Measurements from ENCODE around the gene GRK5.

The GRK5 gene

GRCh38 chr10:119367841-119368549 is 160.6 kb downstream of the GRK5 start:
- no peak for DNase-seq

DNA sequence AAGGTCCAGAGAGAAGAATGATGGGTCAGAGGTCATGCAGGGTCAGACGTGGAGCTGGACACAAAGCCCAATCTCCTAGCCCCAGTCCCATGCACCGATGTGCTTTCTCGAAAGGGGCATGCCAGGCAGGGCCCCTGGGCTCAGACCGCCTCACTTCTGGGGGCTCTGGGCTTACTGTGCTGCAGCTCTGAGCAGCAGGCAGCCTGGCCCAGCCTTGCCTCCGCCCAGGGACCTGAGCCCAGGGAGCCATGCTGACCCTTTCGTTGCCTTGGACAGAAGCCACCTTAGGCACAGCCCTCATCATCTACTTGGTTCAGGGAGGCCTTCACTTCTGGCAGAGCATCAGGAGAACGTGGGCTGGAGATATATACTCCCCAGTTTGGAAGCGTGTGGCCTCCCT is 161.2 kb downstream of the GRK5 start:
- no peak for DNase-seq

DNA sequence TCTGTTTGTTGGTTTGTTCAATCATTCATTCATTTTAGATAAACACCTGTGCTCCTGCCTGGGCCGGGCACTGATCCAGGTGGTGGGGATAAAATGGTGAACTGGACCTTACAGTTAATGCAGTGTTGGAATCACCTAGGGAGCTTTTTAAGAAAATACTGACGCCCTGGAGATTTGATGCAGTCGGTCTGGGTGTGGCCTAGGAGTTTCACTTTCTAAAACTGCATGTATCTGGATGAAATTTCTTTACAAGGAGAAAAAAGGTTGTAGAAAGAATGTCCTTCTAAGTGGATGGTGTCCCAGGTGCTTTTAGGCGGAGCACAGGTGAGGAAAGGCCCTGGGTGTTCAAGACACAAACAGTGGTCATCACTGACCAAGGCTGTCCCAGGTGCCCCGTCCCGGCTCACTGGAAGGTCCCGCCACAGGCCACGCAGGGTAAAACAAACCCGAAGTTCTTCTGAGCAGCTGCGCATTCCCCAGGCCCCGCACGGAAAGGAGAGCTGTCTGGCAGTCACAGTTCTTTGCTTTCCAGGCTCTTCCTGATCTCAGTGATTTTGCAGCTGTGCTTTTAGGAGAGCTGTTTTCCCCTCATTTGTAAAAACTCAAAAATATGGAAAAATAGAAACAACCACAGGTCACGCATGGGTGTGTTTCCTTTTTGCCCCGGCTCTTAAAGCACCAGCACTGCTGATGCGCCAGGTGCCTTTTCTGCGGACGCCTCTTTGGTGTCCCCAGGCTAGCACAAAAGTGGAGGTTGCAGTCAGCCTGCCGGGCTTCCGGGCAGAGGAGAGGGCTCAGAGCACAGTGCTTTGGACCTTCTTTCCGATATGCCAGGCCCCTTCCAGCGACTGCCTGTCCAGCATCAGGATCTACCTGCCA is 161.9 kb downstream of the GRK5 start:
- no peak for DNase-seq

DNA sequence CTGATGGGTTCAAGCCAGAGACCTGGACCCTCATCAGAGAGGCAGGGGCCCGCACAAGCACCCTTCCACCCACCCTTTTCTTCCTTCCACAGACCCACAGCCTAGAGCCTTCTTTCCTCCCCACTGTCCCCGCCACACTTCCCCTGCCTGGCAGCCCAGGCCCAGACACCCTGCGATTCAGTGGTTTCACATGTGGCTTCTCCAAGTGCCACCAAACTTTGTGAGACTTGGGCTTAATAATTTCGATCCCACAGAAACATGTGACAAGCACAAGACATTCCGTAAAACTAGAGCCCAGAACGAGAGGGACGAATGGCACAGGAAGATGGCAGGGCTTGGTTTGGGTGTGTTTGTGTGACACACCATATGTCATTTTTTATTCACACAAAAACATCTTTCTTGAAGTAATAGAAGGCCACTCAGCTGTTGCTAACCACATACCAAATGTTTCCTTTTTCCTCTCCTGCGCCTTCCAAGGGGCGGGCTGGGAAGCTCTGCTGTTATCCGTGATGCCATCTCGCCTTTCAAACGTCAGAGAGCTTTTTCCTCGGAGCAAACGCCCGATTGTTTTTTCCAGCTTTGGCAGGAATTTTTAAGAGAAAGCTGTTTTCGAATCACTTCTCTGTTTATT is 162.9 kb downstream of the GRK5 start:
- no peak for DNase-seq

DNA sequence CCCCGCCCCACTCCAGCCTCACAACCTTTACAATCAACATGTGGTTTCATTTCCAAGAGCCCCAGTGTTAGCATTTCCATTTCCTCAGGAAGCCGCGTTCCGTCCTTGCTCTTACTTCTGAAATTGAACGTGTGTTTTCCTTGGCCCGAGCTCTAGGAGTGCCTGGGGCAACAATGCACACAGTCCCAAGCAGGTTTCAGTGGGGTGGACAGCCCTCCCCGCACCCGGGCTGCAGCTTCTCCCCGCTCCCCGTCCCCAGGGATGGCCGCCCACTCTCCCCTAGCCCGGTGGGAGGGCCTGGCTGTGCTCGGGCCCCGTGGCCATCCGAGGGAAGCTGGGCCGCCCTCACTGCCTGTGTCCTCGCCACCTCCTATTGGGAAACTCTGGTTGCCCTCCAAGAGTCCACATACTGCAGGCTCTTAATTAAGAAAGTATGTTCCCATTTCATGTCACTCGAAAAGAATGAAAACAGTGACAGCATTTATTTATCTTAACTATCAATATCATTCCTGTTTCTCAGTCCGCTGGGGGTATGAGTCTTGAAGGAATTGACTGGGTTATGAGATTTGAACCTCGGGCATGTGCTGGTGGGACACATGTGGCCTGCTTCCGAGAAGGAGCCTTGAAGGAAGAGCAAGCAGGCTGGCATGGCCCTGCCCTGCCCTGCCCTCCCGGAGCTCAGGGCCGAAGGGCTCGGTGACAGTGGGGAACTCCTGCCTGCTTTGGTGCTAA is 163.8 kb downstream of the GRK5 start:
- no peak for DNase-seq

DNA sequence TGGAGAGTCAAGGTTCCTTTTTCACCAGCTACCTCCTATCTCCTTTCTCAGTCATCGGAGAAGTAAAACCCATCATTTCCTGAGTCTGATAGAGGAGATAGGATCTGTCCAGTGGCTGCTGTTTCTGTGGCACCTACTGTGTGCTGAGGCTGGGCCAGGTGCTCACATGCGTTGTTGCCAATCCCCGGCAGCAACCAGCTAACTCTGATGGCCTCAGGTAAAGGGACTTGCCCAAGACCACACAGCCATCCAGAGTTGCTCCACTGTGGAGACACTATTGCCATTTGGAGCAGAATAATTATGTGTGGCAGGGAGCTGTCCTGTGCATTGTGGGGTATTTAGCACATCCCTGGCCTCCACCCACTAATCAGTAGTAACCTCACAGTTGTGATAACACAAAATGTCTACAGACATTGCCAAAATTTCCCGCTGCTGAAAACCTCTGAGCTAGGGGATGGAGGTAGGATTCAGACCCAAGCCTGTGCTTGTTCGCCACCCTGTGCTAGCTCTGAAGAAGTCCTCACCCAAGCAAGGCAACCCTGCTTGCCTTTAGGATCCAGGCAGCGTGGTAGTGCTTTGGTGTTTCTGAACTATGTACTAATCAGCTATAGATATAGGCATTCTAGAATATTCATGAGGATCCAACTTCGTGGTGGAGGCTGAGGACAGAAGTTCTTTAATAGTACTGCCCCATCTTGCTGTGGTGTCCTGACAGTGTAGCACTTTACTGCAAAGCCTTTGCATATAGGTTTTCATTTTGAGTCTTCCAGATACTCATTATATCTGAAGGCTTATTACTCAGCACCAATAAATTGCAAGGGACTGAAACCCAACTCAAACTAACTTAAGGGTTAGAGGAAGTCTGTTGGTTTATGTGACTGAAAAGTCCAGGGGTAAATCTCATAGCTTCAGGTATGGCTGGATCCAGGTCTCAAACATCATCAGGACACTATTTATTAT is 164.6 kb downstream of the GRK5 start:
- DNase-seq = no peak

GRCh38 chr10:119373294-119374102 is 166.1 kb downstream of the GRK5 start:
- DNase-seq = no peak

DNA sequence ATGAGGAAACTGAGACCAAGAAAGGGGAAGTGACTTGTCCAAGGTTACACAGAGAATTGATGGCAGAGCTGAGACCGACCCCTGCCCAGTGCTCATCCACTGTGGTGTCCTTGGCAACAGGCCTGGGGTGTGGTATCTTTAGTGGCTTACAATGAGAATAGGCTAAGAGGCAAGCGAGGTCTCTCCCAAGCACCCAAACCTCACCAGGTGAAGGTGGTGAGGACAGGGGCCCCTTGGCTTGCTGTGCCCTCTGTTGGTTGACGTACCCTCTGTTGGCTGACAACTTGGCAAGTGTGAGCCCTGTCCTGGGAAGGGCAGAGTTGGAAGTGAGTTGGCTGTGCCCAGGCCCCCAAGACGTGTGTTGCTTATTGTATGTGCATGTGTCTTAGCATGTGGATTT is 166.9 kb downstream of the GRK5 start:
- no peak for DNase-seq

- DNase-seq = no peak
Measured at GRCh38 chr10:119375574-119376272, 168.4 kb downstream of the GRK5 start.

DNA sequence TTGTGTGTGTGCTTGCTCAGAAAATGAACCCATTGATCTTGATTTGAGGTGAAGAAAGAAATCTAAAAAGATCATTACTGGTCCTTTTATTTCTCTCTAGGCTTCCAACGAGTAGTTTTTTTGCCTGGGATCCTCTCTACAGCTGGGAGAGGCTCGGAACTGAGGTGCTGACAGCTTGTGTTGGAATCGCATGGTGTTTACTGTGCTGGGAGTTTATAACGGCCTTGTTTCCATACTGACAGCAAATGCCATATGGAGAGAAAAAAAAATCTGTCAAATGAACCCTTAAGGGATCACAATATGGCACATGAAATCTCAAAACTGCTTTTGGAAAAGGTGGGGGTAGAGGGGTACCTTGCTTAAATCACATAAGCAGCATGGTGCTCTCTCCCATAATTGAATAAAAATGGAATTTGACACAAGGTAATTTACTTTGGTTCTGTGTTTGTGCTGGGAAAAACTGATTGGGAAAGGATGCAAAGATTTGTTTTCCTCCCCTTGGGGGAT is 170.1 kb downstream of the GRK5 start:
- no peak for DNase-seq

GRCh38 chr10:119377958-119378736 is 170.8 kb downstream of the GRK5 start:
- DNase-seq = no peak

- DNase-seq = no peak
Measured at GRCh38 chr10:119378737-119379067, 171.3 kb downstream of the GRK5 start.

DNA sequence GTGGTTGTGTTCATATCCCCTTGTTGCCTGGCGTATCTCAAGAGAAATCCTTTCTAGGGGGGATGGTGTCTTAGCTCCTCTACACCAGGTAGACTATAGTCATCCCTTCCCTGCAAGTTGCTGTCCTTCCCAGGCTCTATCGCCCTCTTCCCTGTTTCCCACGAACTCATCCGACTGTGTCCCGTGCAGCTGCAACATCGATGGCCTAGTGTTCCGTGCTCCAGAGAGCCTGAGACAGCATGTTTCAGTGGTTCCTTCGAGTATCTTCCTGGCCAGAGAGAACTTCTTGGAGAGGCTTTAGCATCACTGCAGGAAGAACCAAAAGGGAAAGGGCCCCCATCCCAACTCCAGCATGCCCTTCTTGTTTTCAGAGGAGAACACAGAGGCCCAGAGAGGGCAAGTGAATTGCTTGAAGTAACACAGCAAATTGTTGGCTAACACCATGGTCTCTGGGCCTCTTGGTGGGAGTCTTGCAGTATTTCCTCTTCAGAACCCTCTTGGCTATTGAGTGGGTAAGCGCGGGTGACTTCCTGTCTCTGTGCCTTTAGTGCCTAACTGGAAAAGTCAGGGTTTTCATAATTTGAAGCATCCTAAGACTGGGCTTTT is 172.2 kb downstream of the GRK5 start:
- no peak for DNase-seq

GRCh38 chr10:119383174-119383856 is 175.9 kb downstream of the GRK5 start:
- no peak for DNase-seq

DNA sequence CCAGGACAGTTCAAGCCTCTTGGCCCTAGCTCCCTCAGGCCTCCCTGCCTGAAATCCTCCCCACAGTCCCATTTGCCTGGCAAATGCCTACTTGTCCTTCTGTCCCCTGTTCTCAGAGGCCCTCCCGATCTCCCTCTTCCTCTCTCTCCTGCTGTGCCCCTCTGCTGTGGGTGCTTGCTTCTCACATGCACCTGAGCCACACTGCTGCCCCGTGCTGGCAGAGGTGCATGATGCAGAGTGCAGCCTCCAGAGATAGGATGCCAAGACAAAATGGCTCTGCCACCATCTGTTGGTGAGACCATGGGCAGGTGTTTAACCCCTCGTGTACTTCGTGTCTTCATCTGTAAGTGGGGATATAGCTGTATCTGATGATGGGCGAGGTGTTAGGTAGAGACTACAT is 176.8 kb downstream of the GRK5 start:
- DNase-seq = no peak

DNA sequence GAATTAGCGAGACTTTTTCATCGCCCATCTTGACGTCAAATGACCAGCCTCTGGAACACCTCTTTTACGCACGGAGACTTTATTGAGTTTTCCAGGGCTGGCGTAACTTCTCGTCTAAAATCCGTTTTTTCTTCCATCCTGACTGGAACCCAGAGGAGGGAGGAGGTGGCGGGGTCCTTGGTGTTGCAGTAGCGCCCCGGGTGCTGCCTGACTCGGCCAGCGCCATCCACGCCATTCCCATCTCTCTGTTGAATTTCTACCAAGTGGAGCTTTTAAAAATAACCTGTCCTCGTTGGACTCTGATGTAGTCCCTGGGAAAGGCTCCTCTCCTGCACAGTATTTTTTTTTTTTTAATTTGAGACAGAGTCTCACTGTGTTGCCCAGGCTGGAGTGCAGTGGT is 179.3 kb downstream of the GRK5 start:
- DNase-seq = no peak

DNA sequence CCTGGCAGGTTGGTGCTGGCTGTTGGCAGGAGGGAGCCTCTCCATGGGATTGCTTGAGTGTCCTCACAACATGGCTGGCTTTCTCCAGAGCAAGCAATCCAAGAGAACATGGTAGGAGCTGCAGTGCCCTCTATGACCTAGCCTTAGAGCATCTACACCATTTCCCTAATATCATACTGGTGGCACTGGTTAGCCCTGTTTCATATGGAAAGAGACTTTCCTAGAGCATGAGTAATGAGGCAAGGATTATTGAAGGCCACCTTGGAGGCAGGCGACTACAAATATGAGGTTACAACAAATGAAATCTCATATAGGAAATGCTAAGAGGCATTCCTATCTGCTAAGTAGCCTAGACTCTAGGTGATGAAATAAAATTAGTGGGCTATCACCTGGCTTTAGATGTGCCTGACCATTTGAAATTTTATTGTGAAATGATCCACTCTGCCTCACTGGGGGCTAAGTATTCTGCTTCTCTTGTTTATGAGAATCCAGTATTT is 181.5 kb downstream of the GRK5 start:
- no peak for DNase-seq
